Mucosa of stomach (tissue), 1 donor: Measurements from ENCODE around the gene DDX42.

Experiments used
- H3K27me3 ChIP-seq: one replicate; pipeline ENCODE4 v1.7.0; 2013; ENCODE audit warnings: mild to moderate bottlenecking, low read length; ENCODE audit not compliant: control insufficient read depth, insufficient read depth
- H3K36me3 ChIP-seq: one replicate; pipeline ENCODE4 v1.7.0; 2013; ENCODE audit warnings: low read length; ENCODE audit not compliant: control insufficient read depth, insufficient read depth
- H3K4me1 ChIP-seq: one replicate; pipeline ENCODE4 v1.7.0; 2013; ENCODE audit warnings: mild to moderate bottlenecking, low read length; ENCODE audit not compliant: control insufficient read depth, insufficient read depth
- H3K4me3 ChIP-seq: one replicate; pipeline ENCODE4 v1.7.0; 2013; ENCODE audit warnings: low read length
- H3K9ac ChIP-seq: one replicate; pipeline ENCODE4 v1.7.0; 2013; ENCODE audit warnings: mild to moderate bottlenecking, low read length, moderate library complexity
- H3K9me3 ChIP-seq: one replicate; pipeline ENCODE4 v1.7.0; 2013; ENCODE audit warnings: mild to moderate bottlenecking, low read length, moderate library complexity; ENCODE audit not compliant: control insufficient read depth
- donor health status: Pancreatic carcinoma.

The DDX42 gene

GRCh38 chr17:63828936-63829335 lies 55.0 kb downstream of the DDX42 start:
- Histone ChIP-seq H3K36me3 (peaks cover 32% of the 10 kb centered on the region), H3K9me3 (no peaks in the 10 kb centered on the region), H3K4me3 (no peak overlapping the region), H3K9ac (no peak overlapping the region), H3K27me3 (no peaks in the 10 kb centered on the region), H3K4me1 (peaks cover 19% of the 10 kb centered on the region)

- Histone ChIP-seq H3K27me3 (no peaks in the 10 kb centered on the region), H3K4me1 (peaks cover 19% of the 10 kb centered on the region), H3K4me3 (no peak overlapping the region), H3K36me3 (peaks cover 25% of the 10 kb centered on the region), H3K9me3 (no peaks in the 10 kb centered on the region), H3K9ac (no peak overlapping the region)
These were observed 56.3 kb downstream of the DDX42 start for GRCh38 chr17:63830278-63830677.

GRCh38 chr17:63830904-63831491 lies 57.0 kb downstream of the DDX42 start:
- Histone ChIP-seq H3K9ac (no peak overlapping the region), H3K4me1 (peaks cover 13% of the 10 kb centered on the region), H3K4me3 (no peak overlapping the region), H3K27me3 (no peaks in the 10 kb centered on the region), H3K36me3 (peaks cover 25% of the 10 kb centered on the region), H3K9me3 (no peaks in the 10 kb centered on the region)

- Histone ChIP-seq H3K36me3 (peaks cover 25% of the 10 kb centered on the region), H3K9ac (no peak overlapping the region), H3K4me1 (peaks cover 10% of the 10 kb centered on the region), H3K27me3 (no peaks in the 10 kb centered on the region), H3K4me3 (no peak overlapping the region), H3K9me3 (no peaks in the 10 kb centered on the region)
These were observed 57.5 kb downstream of the DDX42 start for GRCh38 chr17:63831505-63831904.

- Histone ChIP-seq H3K9ac (no peak overlapping the region), H3K27me3 (no peaks in the 10 kb centered on the region), H3K36me3 (peaks cover 25% of the 10 kb centered on the region), H3K4me1 (peaks cover 10% of the 10 kb centered on the region), H3K4me3 (no peak overlapping the region), H3K9me3 (no peaks in the 10 kb centered on the region)
These were observed 58.0 kb downstream of the DDX42 start for GRCh38 chr17:63832014-63832413.

GRCh38 chr17:63832455-63832854 lies 58.5 kb downstream of the DDX42 start:
- H3K4me3 ChIP-seq: no peak overlapping the region
- H3K9me3 ChIP-seq: no peaks in the 10 kb centered on the region
- H3K9ac ChIP-seq: no peak overlapping the region
- H3K27me3 ChIP-seq: no peaks in the 10 kb centered on the region
- peaks cover 25% of the 10 kb centered on the region for H3K36me3 ChIP-seq
- peaks cover 10% of the 10 kb centered on the region for H3K4me1 ChIP-seq

- Histone ChIP-seq H3K27me3 (no peaks in the 10 kb centered on the region), H3K36me3 (peaks cover 25% of the 10 kb centered on the region), H3K9me3 (no peaks in the 10 kb centered on the region), H3K4me3 (no peak overlapping the region), H3K9ac (no peak overlapping the region), H3K4me1 (peaks cover 11% of the 10 kb centered on the region)
These were observed 59.2 kb downstream of the DDX42 start for GRCh38 chr17:63833026-63833740.

GRCh38 chr17:63833741-63834373 lies 59.9 kb downstream of the DDX42 start:
- Histone ChIP-seq H3K4me1 (peaks cover 11% of the 10 kb centered on the region), H3K4me3 (no peak overlapping the region), H3K9ac (no peak overlapping the region), H3K36me3 (peaks cover 25% of the 10 kb centered on the region), H3K9me3 (no peaks in the 10 kb centered on the region), H3K27me3 (no peaks in the 10 kb centered on the region)

GRCh38 chr17:63834431-63835166 lies 60.6 kb downstream of the DDX42 start:
- no peak overlapping the region for H3K4me3 ChIP-seq
- H3K27me3 ChIP-seq: no peaks in the 10 kb centered on the region
- H3K4me1 ChIP-seq: peaks cover 18% of the 10 kb centered on the region
- H3K9me3 ChIP-seq: no peaks in the 10 kb centered on the region
- H3K9ac ChIP-seq: no peak overlapping the region
- H3K36me3 ChIP-seq: peaks cover 25% of the 10 kb centered on the region

GRCh38 chr17:63835167-63835720 lies 61.3 kb downstream of the DDX42 start:
- Histone ChIP-seq H3K9ac (no peak overlapping the region), H3K4me3 (no peak overlapping the region), H3K9me3 (no peaks in the 10 kb centered on the region), H3K4me1 (peaks cover 24% of the 10 kb centered on the region), H3K27me3 (no peaks in the 10 kb centered on the region), H3K36me3 (peaks cover 25% of the 10 kb centered on the region)

- no peak overlapping the region for H3K4me3 ChIP-seq
- H3K4me1 ChIP-seq: peaks cover 36% of the 10 kb centered on the region
- H3K9ac ChIP-seq: no peak overlapping the region
- H3K9me3 ChIP-seq: no peaks in the 10 kb centered on the region
- no peaks in the 10 kb centered on the region for H3K27me3 ChIP-seq
- peaks cover 17% of the 10 kb centered on the region for H3K36me3 ChIP-seq
These were observed 62.8 kb downstream of the DDX42 start for GRCh38 chr17:63836811-63837210.
